Endothelial cell of umbilical vein (primary cell): Measurements from ENCODE around the gene ZNF687. TPM values are rescaled to one million over a fixed set of nuclear protein-coding genes. Genes with fewer than 3 reads are reported as not detected.

ENCODE experiments used
- BruUV-seq: library from RNA; stranded (reverse); fragments of 400-500 nt; replicated peaks from 2 replicates; lab custom pipeline; 2021; lab: Mats Ljungman, UMichigan
- CTCF ChIA-PET: fragments of 300-600, 350-600 bp; sonication (Branson Sonifier 250); formaldehyde crosslinking; loops from one replicate; lab custom pipeline; 2021; ENCODE audit warnings: antibody characterized with exemption, inconsistent platforms; lab: Charles Lee
- POLR2A ChIA-PET: fragments of 300-600, 350-600 bp; sonication (Branson Sonifier 250); formaldehyde crosslinking; loops from one replicate; lab custom pipeline; 2021; ENCODE audit warnings: antibody characterized with exemption, inconsistent platforms; lab: Charles Lee
- DNase-seq: peaks from one replicate; pipeline ENCODE4 v3.0.0-alpha.2; 2011; ENCODE audit warnings: low read depth, low spot score
- FAIRE-seq: peaks from 2 replicates; lab custom pipeline; 2011; peaks lifted over from hg19 to GRCh38; lab: Jason Lieb, UNC
- H2AFZ ChIP-seq: 2 replicates; pipeline ENCODE4 v1.6.0; 2012; ENCODE audit warnings: low read depth, low read length, control low read depth, inconsistent platforms
- H3K27ac ChIP-seq: 2 replicates; pipeline ENCODE4 v1.5.1; 2011; ENCODE audit warnings: low read depth, mild to moderate bottlenecking, control low read depth, low read length, moderate library complexity; ENCODE audit not compliant: insufficient read depth
- H3K27me3 ChIP-seq, 2 experiments: 2 replicates each; pipeline versions ENCODE4 v1.6.0 to v1.6.1; 2011; ENCODE audit warnings: low read length in 2 of 2, mixed read lengths in 1 of 2; ENCODE audit not compliant: control insufficient read depth in 2 of 2, insufficient read depth in 2 of 2
- H3K36me3 ChIP-seq, 2 experiments: 2 replicates in 1 of 2; 3 replicates in 1 of 2; pipeline ENCODE4 v1.5.1; 2011; ENCODE audit warnings: low read length in 2 of 2, mild to moderate bottlenecking in 1 of 2, moderate library complexity in 1 of 2; ENCODE audit not compliant: control insufficient read depth in 2 of 2, insufficient read depth in 2 of 2; ENCODE audit errors: extremely low read depth in 1 of 2
- H3K4me1 ChIP-seq: 3 replicates; pipeline ENCODE4 v1.5.1; 2011; ENCODE audit warnings: mild to moderate bottlenecking, low read length; ENCODE audit not compliant: control insufficient read depth, insufficient read depth; ENCODE audit errors: extremely low read depth
- H3K4me2 ChIP-seq: 2 replicates; pipeline ENCODE4 v1.6.1; 2011; ENCODE audit warnings: low read length, control low read depth, mixed read lengths; ENCODE audit not compliant: insufficient read depth
- H3K4me3 ChIP-seq, 3 experiments: fragments of 200-600 bp in 1 of 3; sonication (generic), shearing (Covaris generic) in 1 of 3; replicated peaks in 1 of 3; 2 replicates each; pipeline ENCODE4 v1.5.1; 2011 to 2016; ENCODE audit warnings: control low read depth in 3 of 3, low read length in 3 of 3, mild to moderate bottlenecking in 2 of 3, inconsistent platforms in 1 of 3, low read depth in 1 of 3, moderate library complexity in 1 of 3; ENCODE audit not compliant: insufficient read depth in 1 of 3
- H3K79me2 ChIP-seq: 2 replicates; pipeline ENCODE4 v1.6.0; 2012; ENCODE audit warnings: low read length, inconsistent platforms; ENCODE audit not compliant: control insufficient read depth, insufficient read depth
- H3K9ac ChIP-seq: replicated peaks from 2 replicates; pipeline ENCODE3; 2011; ENCODE audit warnings: low read length, control low read depth; ENCODE audit not compliant: insufficient read depth; ENCODE audit errors: extremely low read depth
- H3K9me1 ChIP-seq: replicated peaks from 3 replicates; pipeline ENCODE4 v1.6.0; 2011; ENCODE audit warnings: mild to moderate bottlenecking, low read length; ENCODE audit not compliant: control insufficient read depth, insufficient read depth; ENCODE audit errors: extremely low read depth
- H3K9me3 ChIP-seq: replicated peaks from 2 replicates; pipeline ENCODE4 v1.5.1; 2012; ENCODE audit warnings: low read length, inconsistent platforms; ENCODE audit not compliant: control insufficient read depth, insufficient read depth
- H4K20me1 ChIP-seq: replicated peaks from 2 replicates; pipeline ENCODE3; 2011; ENCODE audit warnings: mild to moderate bottlenecking, low read length; ENCODE audit not compliant: control insufficient read depth, insufficient read depth; ENCODE audit errors: extremely low read depth
- CTCF ChIP-seq, 2 donors: IDR thresholded peaks; 1 replicate in 1 of 2; 2 replicates in 1 of 2; pipeline ENCODE4 v1.5.1; 2011; ENCODE audit warnings: low read length in 2 of 2, mild to moderate bottlenecking in 2 of 2, moderate library complexity in 2 of 2, control low read depth in 1 of 2, inconsistent platforms in 1 of 2, low read depth in 1 of 2; ENCODE audit not compliant: insufficient read depth in 1 of 2; ENCODE audit errors: extremely low read depth in 1 of 2
- EZH2 ChIP-seq: IDR thresholded peaks from 2 replicates; pipeline ENCODE4 v1.6.1; 2012; ENCODE audit warnings: borderline replicate concordance, low read depth, mild to moderate bottlenecking, moderate library complexity, low read length, inconsistent platforms; ENCODE audit not compliant: severe bottlenecking
- FOS ChIP-seq: IDR thresholded peaks from 2 replicates; pipeline ENCODE4 v1.6.1; 2011; ENCODE audit warnings: mild to moderate bottlenecking, low read length, moderate library complexity, borderline replicate concordance; ENCODE audit not compliant: insufficient read depth
- GATA2 ChIP-seq: IDR thresholded peaks from 2 replicates; pipeline ENCODE4 v1.7.0; 2011; ENCODE audit warnings: low read depth, mild to moderate bottlenecking, moderate library complexity, mixed read lengths, low read length; ENCODE audit not compliant: insufficient read length, insufficient read depth
- JUN ChIP-seq: IDR thresholded peaks from 2 replicates; pipeline ENCODE4 v1.6.1; 2011; ENCODE audit warnings: borderline replicate concordance, low read depth; ENCODE audit not compliant: insufficient read length, insufficient read depth
- MAX ChIP-seq: IDR thresholded peaks from 2 replicates; pipeline ENCODE4 v1.6.1; 2011; ENCODE audit not compliant: insufficient read depth, insufficient read length
- MYC ChIP-seq: IDR thresholded peaks from one replicate; pipeline ENCODE4 v1.6.1; 2011; ENCODE audit warnings: mild to moderate bottlenecking, low read depth, low read length
- POLR2A ChIP-seq: IDR thresholded peaks from 2 replicates; pipeline ENCODE4 v1.6.1; 2012; ENCODE audit warnings: low read depth, mild to moderate bottlenecking, control low read depth, low read length
- POLR2AphosphoS5 ChIP-seq: IDR thresholded peaks from 2 replicates; pipeline ENCODE4 v1.6.1; 2012; ENCODE audit warnings: low read depth, mild to moderate bottlenecking, control low read depth, low read length, moderate library complexity; ENCODE audit not compliant: insufficient read depth
- dilution Hi-C: fragments of 300-500 bp; cut with MboI; formaldehyde crosslinking; loops from one replicate; pipeline ENCODE4 v1.15.0; 2019; ENCODE audit warnings: low sequenced_read_pairs; ENCODE audit not compliant: extremely low pct_ligation_motif_present
- intact Hi-C: fragments of 100-400 bp; cut with micrococcal nuclease; formaldehyde crosslinking; loops from one replicate; pipeline ENCODE4 v1.10.0; 2022
- polyA plus RNA-seq, 4 experiments: library from polyadenylated mRNA; depleted of rRNA in 3 of 4; stranded (reverse) in 3 of 4; unstranded in 1 of 4; fragments of >200 nt; gene quantifications; 2 replicates each; pipeline versions ENCODE4 v1.2.1 to v1.2.3, GENCODE V29; 2011 to 2012; ENCODE audit warnings: missing spikeins in 1 of 4
- total RNA-seq: library from RNA; stranded (reverse); gene quantifications from 2 replicates; pipeline ENCODE4 v1.2.3, GENCODE V29; 2021

Gene ZNF687
- total and polyA plus RNA-seq, 2 donors (not counting 3 experiments of a cell fraction or from before 2014, with no cell fraction given), result 17.9 to 20.1 TPM

- no peaks in the 10 kb centered on the region for H4K20me1 ChIP-seq
- CTCF ChIA-PET, result interaction anchor here (1.1 kb wide), 1 partner anchor 14 kb away, joined by 5 read pairs; no protein-coding TSS in a partner anchor
Measured at GRCh38 chr1:151286619-151287340, 4.7 kb downstream of the ZNF687 start.

GRCh38 chr1:151287341-151287699 lies 5.2 kb downstream of the ZNF687 start:
- intact Hi-C loops, result no loop called here
- Histone ChIP-seq H3K9me3 (no peaks in the 10 kb centered on the region), H4K20me1 (no peaks in the 10 kb centered on the region), H3K4me3 (no peak overlapping the region), H3K36me3 (peaks cover 0 to 56% of the 10 kb centered on the region in 2 experiments), H3K9me1 (no peaks in the 10 kb centered on the region), H3K27ac (no peak overlapping the region), H3K79me2 (peaks cover 8% of the 10 kb centered on the region), H2AFZ (no peak overlapping the region), H3K4me1 (peaks cover 6% of the 10 kb centered on the region), H3K9ac (no peak overlapping the region), H3K4me2 (no peak overlapping the region), H3K27me3 (no peaks in the 10 kb centered on the region)
- no TSS peak for BruUV-seq
- dilution Hi-C loops, result no loop called here
- POLR2A ChIA-PET, result no interaction called here
- DNase-seq, result no peak
- FAIRE-seq, result no peak
- CTCF ChIA-PET, result interaction anchor here (1.1 kb wide), 1 partner anchor 14 kb away, joined by 5 read pairs; no protein-coding TSS in a partner anchor
- TF ChIP-seq POLR2A (no peak), GATA2 (no peak), EZH2 (no peak), POLR2AphosphoS5 (no peak), CTCF (IDR thresholded peaks at IDR 0.05; ENCODE audit: extremely low read depth in 1 of 2, insufficient read depth in 1 of 2, low read depth in 1 of 2, low read length in 2 of 2) (no peak), MAX (no peak), FOS (no peak), JUN (no peak), MYC (no peak)

More at GRCh38 chr1:151286619-151287340, 4.7 kb downstream of the ZNF687 start:
- DNase-seq (no peak), FAIRE-seq (no peak)
- Histone ChIP-seq H3K9me3 (no peaks in the 10 kb centered on the region), H3K4me2 (no peak overlapping the region), H3K27me3 (no peaks in the 10 kb centered on the region), H3K79me2 (peaks cover 8% of the 10 kb centered on the region), H3K27ac (no peak overlapping the region), H3K36me3 (peaks cover 0 to 52% of the 10 kb centered on the region in 2 experiments), H3K4me1 (peaks cover 6% of the 10 kb centered on the region), H3K9ac (no peak overlapping the region), H3K9me1 (no peaks in the 10 kb centered on the region), H2AFZ (no peak overlapping the region), H3K4me3 (no peak overlapping the region)
- dilution Hi-C loops, result no loop called here
- POLR2A ChIA-PET, result no interaction called here
- intact Hi-C loops, result no loop called here
- no TSS peak for BruUV-seq
- TF ChIP-seq JUN, result no peak
- no peak for TF ChIP-seq POLR2AphosphoS5
